GM18517 (cell line): ENCODE data around the gene CAND2.

ENCODE experiments used
- ATAC-seq: cut with Tn5 transposase; IDR thresholded peaks from one replicate; pipeline ENCODE4 v1.9.1; 2021; ENCODE audit warnings: mild to moderate bottlenecking, moderate library complexity; ENCODE audit not compliant: unreplicated experiment

CAND2 gene

DNA sequence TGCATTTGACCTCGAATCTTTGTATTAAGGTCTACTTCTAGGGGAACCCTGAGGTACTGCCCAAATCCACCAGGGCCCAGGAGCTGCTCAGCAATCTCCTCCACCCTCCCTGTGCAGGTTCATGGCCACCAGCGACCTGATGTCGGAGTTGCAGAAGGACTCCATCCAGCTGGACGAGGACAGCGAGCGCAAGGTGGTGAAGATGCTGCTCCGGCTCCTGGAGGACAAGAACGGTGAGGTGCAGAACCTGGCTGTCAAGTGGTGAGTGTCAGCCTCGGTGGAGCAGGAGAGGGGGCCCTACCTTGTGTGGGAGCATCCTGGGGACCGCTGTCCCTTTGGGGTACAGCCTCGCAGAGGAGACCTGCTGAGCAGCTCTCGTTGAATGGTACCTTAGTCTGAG, 6.9 kb downstream of the CAND2 start:
- ATAC-seq = no peak

- no peak for ATAC-seq
Measured at GRCh38 chr3:12807066-12807465, 10.6 kb downstream of the CAND2 start.

GRCh38 chr3:12807601-12808359, 11.3 kb downstream of the CAND2 start:
- no peak for ATAC-seq

GRCh38 chr3:12808587-12808986, 12.1 kb downstream of the CAND2 start:
- ATAC-seq = no peak

DNA sequence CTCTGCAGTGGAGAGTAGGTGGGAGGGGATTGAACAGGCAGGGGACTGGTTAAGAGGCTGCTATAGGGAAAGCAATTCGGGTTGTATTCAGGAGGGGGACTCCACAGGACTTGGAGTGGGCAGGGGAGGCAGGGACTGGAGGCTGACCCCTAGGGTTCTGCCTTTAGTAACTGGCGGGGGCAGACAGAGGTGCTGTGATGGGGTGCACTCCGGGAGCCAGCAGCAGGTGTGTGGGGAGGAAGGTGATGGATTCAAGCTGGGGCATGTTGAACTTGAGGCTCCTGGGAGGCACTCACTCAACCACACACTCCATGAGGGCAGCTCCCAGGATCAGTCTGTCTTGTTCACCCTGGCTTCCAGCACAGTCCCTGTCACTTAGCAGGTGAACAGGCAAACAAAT, 12.5 kb downstream of the CAND2 start:
- no peak for ATAC-seq

GRCh38 chr3:12809435-12809834, 13.0 kb downstream of the CAND2 start:
- ATAC-seq = no peak

DNA sequence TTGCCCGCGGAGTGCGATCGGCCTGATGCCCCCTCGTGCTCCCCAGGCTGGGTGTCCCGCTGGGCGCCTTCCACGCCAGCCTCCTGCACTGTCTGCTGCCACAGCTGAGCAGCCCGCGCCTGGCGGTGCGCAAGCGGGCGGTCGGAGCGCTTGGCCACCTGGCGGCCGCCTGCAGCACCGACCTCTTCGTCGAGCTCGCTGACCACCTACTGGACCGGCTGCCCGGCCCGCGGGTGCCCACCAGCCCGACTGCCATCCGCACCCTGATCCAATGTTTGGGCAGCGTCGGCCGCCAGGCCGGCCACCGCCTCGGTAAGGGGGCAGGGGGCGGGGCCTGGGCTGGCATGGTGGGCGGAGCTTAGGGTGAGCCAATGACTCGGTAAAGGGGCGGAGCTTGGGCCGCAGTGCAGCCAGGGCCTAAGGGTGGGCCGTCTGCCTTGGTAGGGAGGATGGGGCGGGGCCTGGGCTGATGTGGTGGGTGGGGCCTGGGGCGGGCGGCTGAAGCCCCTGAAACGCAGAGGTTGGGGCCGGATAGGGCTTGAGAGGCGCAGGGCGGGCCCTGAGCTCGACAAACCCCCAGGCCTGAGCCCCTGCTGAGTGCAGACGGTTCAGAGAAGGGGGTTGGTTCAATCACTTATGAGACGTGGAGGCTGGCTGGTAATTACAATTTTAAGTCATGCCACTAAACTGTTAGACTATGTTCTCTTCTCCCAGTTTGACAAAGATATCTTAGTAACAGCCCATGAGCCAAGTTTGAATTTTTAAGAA, 13.7 kb downstream of the CAND2 start:
- ATAC-seq = peak; percentile 98

- ATAC-seq = no peak
Measured at GRCh38 chr3:12810961-12811360, 14.5 kb downstream of the CAND2 start.

- ATAC-seq = no peak
Measured at GRCh38 chr3:12812812-12813211, 16.3 kb downstream of the CAND2 start.

DNA sequence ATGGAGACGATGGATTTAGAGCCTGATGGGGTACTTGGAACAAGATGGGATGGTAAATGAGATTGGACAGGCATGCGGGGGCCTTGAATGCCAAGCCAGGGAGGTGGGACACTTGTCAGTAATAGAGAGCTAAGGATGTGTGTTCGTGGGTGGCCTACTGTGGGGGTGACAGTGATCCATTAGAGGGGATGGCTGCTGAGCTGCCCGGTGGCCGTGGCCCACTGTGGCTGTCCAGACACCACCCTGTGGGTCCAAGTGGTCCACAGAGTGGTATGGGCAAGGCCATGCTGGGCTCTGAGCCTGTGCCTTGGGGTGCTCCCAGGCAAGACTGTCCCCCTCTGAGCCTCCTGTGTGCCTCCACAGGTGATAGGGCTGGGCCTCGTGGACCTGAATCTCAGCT, 17.5 kb downstream of the CAND2 start:
- ATAC-seq = no peak

- ATAC-seq = no peak
Measured at GRCh38 chr3:12815078-12815477, 18.6 kb downstream of the CAND2 start.

DNA sequence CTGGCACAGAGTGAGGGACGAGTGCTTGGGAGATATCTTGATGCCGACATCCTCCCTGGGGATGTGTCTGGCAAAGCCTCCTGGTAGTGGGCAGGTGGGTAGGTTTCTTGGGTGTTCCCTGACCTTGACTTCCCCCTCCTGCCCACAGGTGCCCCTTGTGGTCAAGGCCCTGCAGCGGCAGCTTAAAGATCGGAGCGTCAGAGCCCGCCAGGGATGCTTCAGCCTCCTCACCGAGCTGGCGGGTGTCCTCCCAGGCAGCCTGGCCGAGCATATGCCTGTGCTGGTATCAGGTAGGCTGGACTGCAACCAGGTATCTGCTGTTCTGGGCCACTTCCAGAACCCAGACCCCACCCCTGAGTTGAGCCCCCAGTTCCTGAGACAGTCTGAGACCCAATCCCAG, 19.2 kb downstream of the CAND2 start:
- ATAC-seq = no peak

- ATAC-seq = no peak
Measured at GRCh38 chr3:12816521-12817342, 20.3 kb downstream of the CAND2 start.

DNA sequence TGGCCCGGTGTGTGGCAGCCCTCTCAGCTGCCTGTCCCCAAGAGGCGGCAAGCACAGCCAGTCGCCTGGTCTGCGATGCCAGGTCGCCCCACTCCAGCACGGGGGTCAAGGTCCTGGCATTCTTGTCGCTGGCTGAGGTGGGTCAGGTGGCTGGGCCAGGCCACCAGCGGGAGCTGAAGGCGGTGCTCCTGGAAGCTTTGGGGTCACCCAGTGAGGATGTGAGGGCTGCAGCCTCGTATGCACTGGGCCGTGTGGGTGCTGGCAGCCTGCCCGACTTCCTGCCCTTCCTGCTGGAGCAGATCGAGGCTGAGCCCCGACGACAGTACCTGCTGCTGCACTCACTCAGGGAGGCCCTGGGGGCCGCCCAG, 20.8 kb downstream of the CAND2 start:
- no peak for ATAC-seq

DNA sequence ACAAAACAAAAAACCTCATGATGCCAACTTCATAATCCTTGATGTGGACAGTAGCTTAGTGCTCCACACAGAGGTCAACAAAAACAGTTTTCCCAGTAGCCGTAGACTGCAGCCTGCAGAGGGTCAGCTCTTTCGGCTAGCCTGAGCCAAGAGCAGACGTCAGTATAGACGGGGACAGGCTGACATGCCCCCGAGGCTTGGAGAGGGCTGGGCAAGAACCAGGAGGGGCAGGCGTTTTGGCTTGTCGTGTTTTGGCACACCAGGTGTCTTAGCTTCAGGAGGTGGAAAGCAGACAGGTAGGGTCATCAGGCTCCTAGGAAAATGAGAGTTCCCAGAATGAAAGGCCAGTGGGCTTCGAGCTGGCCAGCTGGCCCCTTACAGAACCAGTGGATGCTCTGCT, 21.8 kb downstream of the CAND2 start:
- ATAC-seq = no peak

DNA sequence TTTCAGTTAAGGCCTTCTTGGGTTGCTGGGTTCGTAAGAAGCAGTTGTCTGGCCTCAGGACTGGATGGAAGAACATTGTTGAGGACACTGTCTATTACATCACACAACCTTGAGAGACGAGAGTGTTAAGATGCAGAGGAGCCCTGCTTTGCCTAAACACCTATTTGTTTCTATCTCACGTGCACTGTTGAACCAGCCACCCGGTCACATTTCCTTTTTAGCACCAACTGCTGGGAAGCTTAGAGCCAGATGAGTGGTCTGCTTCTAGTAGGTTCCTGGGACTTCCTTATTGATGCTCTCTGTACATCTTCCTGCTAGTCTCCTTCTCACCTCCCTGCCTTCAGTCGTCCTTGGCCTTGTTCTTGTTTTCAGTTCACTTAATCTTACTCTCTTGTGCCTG, 22.3 kb downstream of the CAND2 start:
- no peak for ATAC-seq

DNA sequence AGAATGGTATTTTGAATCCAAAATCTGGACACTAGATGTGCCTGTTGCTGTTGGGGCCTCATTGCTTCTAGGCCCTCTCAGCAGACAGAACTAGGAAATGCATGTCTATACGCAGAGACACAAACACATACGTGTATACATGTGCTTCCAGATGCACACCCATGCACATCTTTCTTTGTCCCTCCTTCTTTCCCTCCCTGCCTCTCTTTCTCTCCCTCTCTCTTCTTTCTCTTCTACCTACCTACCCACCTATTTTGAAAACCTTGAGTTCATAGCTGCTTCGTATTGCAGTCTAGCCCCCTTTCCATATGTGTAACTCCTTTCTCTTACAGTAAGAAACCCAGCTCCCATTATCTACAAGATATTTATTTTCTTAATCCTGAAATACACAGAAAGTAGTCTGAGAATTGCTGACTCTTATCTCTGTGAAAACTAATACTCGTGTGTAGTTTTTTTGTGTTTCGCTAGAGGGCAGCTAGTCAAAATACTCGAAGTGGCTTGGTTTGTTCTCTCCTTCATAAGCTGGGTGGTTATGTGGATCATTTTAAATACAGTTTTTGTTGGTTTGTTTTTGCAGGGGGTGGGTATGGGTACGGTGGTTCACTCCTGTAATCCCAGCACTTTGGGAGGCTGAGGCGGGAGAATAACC, 26.4 kb downstream of the CAND2 start:
- no peak for ATAC-seq

DNA sequence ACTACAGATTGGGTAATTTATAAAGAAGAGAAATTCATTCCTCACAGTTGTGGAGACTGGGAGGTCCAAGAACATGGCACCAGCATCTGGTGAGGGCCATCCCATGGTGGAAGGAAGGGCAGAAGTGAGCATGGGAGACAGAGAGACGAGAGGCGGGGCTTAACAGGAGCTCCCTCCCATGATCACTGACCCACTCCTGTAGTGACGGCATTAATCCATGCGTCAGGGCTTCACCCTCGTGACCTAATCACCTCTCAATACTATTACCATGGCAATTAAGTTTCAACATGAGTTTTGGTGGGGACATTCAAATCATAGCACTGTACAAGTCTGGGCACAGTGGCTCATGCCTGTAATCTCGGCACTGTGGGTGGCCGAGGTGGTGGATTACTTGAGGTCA, 27.8 kb downstream of the CAND2 start:
- no peak for ATAC-seq

DNA sequence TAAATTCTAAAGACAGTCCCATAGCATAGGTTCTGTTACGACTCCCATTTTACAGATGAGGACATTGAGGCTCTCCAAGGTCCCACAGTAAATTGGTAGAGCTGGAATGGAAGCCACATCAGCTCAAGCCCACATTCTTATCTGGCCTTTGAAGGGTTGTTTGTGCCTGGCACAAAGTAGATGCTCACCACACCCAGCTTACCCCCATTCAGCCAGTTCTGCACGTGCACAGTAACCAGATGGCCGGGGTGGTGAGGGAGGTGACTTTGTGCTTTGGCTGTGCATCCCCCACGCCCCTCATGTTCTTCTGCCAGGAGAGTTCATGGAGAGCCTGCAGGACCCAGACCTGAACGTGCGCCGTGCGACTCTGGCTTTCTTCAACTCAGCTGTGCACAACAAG, 28.7 kb downstream of the CAND2 start:
- no peak for ATAC-seq

GRCh38 chr3:12828751-12829150, 32.3 kb downstream of the CAND2 start:
- no peak for ATAC-seq

- no peak for ATAC-seq
Measured at GRCh38 chr3:12829404-12829803, 32.9 kb downstream of the CAND2 start.
